GM13976 (cell line): ENCODE measurements around the gene PLPP7.
"Not testable (repeated sequence)": the region's sequence is repeated elsewhere in the genome, so short reads cannot be mapped to it uniquely, and the experiment has no call there.

ENCODE experiments used
- DNase-seq: peaks from one replicate; pipeline ENCODE4 v3.0.0; 2012; ENCODE audit warnings: low spot score
- CTCF ChIP-seq: IDR thresholded peaks from 2 replicates; pipeline ENCODE4 v1.5.1; 2012; ENCODE audit warnings: borderline replicate concordance, mild to moderate bottlenecking; ENCODE audit not compliant: insufficient read depth; ENCODE audit errors: extremely low read depth, missing control alignments, control extremely low read depth
- in situ Hi-C: fragments of 300-500 bp; cut with MboI; formaldehyde crosslinking; loops from one replicate; pipeline ENCODE4 v1.12.0; 2022; ENCODE audit warnings: low sequenced_read_pairs, mixed read lengths, inconsistent platforms; ENCODE audit not compliant: unreplicated experiment

The PLPP7 gene

DNA sequence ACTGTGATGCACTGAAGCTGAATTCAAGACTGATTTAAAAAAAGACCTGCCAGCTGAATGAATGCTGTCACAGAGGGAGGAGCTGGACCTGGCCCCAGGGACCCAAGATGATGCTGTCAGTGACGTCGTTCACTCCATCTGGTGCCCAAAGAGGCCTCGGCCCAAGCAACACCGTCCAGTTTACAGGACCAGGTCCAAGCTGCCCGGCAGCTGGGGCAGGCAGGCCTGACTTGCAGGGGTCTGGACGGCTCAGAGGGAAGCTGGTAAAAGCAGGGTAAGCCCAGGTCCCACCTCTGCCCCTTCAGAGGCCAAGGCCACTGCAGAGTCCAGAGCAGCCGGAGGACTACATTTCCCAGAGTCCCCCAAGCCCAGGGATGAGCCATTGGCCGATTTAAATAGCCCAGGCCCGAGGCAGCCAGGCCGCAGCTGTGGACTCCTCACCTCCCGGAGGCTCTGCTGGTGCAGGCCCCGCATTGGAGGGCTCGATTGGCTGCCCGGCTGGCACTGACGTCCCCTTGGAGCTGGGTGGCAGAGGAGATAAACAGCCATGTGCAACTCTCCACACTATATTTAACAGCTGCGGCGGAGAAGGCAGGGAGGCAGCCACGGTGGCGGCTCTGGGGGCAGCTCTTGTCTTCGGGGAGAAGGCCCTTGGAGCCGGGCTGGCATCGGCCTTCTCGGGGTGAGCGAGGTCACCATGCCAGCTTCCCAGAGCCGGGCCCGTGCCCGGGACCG is at the start of gene PLPP7:
Gene PLPP7 (plus strand): TSS at position 423 of the 735 bp plus-strand sequence. CDS start 275 bp downstream, at position 698.
- DNase-seq = peak; percentile 81
- no peak for TF ChIP-seq CTCF
- in situ Hi-C loops = no loop called here

- in situ Hi-C loops = no loop called here
- TF ChIP-seq CTCF = no peak
- no peak for DNase-seq
Observed at GRCh38 chr9:131240047-131240921, 49.2 kb upstream of the PLPP7 start.

DNA sequence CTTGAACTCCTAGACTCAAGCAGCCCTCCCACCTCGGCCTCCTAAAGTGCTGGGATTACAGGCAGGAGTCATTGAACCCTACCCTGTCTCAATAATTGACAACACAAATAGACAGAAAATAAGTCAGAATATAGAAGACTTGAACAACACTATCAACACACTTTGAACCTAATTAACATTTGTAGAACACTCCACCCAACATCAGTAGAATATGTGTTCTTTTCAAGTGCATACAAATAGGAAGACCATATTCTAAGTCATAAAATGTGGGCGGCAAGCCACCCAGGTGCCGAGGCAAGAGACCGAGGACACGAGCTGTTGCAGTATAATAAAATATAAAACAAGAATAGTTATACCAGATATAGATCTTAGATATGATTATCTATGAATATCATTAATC is 45.2 kb upstream of the PLPP7 start:
- DNase-seq, in situ Hi-C loops: not testable (repeated sequence)

GRCh38 chr9:131246618-131247017 is 42.9 kb upstream of the PLPP7 start:
- no peak for TF ChIP-seq CTCF
- in situ Hi-C loops = no loop called here
- no peak for DNase-seq

- no peak for DNase-seq
- in situ Hi-C loops = no loop called here
- TF ChIP-seq CTCF = no peak
Observed at GRCh38 chr9:131252120-131252519, 37.4 kb upstream of the PLPP7 start.

DNA sequence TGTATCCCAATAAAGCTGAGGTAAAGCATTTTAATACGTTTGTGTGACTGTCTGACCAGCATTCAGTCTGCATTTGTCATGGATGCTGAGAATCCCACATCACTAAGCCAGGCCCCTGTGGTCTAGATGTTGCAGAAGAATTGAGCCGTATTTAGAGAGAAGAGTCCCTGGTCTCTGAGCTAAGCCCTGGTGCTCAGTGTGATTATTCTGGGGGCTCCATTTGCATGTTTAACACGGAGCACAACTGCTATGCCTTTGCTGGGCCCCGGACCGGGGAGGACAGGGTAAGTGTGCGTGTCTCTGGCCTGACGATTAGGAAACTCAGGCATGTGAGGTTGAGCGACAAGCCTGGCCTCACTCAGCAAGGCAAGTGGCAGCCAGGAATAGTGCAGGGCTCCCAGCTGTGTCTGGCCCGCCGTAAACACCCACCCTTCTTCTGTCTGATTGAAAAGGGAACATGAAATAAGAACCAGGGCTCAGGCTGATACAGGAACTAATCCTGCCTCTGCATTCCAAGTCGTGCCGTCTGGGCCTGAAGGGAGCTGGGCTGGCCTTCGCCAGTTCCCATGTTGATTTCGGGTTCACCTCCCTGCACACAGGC is 35.5 kb upstream of the PLPP7 start:
- DNase-seq = no peak
- TF ChIP-seq CTCF = no peak
- in situ Hi-C loops = no loop called here
